ENCODE data around the gene ARID4B.

DNA sequence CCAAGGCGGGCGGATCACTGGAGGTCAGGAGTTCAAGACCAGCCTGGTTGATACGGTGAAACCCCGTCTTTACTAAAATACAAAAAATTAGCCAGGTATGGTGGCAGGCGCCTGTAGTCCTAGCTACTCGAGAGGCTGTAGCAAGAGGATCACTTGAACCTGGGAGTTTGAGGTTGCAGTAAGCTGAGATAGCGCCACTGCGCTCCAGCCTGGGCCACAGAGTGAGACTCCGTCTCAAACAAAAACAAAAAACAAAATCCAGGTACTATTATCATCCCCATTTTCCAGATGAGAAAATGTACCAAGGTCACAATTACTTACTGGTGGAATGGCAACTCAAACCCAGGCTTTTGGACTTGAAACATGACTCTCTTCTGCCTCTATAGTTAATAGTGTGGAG is 203.9 kb downstream of the ARID4B start:
- TF ChIP-seq, protein P1, sequence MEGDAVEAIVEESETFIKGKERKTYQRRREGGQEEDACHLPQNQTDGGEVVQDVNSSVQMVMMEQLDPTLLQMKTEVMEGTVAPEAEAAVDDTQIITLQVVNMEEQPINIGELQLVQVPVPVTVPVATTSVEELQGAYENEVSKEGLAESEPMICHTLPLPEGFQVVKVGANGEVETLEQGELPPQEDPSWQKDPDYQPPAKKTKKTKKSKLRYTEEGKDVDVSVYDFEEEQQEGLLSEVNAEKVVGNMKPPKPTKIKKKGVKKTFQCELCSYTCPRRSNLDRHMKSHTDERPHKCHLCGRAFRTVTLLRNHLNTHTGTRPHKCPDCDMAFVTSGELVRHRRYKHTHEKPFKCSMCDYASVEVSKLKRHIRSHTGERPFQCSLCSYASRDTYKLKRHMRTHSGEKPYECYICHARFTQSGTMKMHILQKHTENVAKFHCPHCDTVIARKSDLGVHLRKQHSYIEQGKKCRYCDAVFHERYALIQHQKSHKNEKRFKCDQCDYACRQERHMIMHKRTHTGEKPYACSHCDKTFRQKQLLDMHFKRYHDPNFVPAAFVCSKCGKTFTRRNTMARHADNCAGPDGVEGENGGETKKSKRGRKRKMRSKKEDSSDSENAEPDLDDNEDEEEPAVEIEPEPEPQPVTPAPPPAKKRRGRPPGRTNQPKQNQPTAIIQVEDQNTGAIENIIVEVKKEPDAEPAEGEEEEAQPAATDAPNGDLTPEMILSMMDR (IDR thresholded peaks at IDR 0.05; ENCODE audit: borderline replicate concordance, extremely low read depth, low read length, poor library complexity, severe bottlenecking), result no peak
- TF ChIP-seq EZH2 (IDR thresholded peaks at IDR 0.05; ENCODE audit: borderline replicate concordance, low read depth, low read length, severe bottlenecking), result no peak

Measured in DND-41 (cell line).